Suppressor macrophage treated with lipopolysaccharide for 4 hours (primary cell): Measurements from ENCODE around the gene LIPH.
"Not testable (repeated sequence)": the region's sequence is repeated elsewhere in the genome, so short reads cannot be mapped to it uniquely, and the experiment has no call there.

Source experiments
- DNase-seq: peaks from one replicate; pipeline ENCODE4 v3.0.0-alpha.2; 2020

The LIPH gene

DNA sequence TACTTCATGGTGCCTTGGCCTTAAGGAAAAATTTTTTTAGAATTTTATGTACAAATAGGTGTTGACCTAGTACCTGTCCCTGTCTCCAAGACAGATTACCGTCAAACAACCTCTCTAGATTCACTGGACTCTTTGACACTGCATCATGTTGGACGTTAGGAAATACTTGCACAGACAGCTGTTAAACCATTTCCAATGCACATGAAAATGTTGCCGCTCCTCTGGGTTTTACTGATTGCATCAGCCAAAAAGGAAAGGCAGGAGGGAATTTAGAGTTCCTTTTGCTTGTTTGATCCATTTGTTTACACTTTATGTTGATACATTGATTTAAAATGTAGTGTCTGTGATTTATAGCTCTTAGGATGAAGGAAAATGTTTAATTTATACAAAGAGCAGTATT lies 68.1 kb downstream of the LIPH start:
- no peak for DNase-seq

- DNase-seq = peak; percentile 49
These were observed 72.9 kb downstream of the LIPH start for GRCh38 chr3:185479373-185479945.

- DNase-seq = no peak
These were observed 75.1 kb downstream of the LIPH start for GRCh38 chr3:185477316-185477715.

GRCh38 chr3:185474922-185475321 lies 77.5 kb downstream of the LIPH start:
- not testable (repeated sequence) for DNase-seq

DNA sequence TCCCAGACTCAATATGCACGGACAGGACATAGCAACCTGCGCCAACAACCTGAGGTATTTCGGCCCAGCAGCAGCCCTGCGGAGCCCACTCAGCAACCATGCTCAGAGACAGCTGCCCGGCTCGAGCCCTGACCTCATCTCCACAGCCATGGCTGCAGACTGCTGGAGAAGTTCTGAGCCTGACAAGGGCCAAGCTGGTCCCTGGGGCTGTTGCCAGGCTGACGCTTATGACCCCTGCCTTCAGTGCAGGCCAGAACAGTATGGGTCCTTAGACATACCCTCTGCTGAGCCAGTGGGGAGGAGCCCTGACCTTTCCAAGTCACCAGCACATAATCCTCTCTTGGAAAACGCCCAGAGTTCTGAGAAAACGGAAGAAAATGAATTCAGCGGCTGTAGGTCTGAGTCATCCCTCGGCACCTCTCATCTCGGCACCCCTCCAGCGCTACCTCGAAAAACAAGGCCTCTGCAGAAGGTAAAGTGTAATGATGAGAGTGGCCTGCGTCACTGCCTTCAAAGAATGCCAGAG lies 79.0 kb downstream of the LIPH start:
- DNase-seq = no peak

GRCh38 chr3:185470323-185470722 lies 82.1 kb downstream of the LIPH start:
- no peak for DNase-seq

- DNase-seq = no peak
These were observed 82.8 kb downstream of the LIPH start for GRCh38 chr3:185469542-185469941.

DNA sequence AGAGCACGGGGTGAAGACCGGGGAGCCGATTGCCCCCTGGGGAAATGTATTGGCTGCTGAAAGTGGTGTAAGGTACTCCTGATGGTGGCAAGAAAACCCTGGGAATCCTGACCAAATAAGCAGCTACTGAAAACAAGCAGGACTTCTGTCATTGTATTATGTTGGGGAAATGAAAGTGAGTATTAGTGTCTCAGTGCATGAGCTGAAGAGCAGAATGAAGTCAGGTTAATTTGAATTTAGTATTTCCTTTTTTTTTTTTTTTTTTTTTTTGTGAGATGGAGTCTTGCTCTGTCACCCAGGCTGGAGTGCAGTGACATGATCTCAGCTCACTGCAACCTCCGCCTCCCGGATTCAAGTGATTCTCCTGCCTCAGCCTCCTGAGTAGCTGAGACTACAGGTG lies 86.3 kb downstream of the LIPH start:
- DNase-seq = not testable (repeated sequence)

DNA sequence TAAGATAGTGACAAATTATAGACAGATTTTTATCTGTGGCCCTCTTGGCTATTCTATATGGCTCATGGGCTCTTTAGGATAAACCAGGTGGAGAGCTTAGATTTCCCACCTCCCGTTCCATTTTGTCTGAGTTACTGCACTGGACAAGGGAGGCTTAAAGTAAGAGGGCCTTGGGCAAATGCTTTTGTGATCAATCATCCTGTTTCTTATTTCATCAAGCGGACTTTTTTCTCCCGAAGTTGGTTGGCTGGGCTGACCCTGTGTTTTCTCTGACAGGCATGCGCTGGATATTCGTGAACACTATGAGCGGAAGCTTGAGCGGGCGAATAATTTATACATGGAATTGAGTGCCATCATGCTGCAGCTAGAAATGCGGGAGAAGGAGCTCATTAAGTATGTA lies 86.9 kb downstream of the LIPH start:
- DNase-seq = no peak

GRCh38 chr3:185460719-185461350 lies 91.6 kb downstream of the LIPH start:
- DNase-seq = peak; percentile 17

DNA sequence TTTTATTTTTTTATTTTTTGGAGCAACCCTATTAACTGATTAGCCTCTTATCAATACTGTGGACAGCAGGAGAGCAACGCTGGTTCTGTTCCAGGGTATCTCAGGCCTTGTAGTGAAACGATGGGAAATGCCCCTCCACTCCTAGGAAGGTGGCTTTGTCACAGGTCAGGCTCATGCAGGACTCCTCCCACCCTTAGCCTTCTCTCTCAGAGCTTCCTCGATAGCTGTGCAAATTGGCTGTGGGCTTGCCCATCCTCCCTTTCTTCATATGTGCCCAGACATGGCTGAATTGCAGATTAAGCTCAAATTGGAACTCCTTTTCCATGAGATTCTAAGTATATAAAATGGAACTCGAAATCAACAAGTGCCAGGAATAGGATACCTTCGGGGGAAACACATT lies 92.1 kb downstream of the LIPH start:
- no peak for DNase-seq

GRCh38 chr3:185457376-185457775 lies 95.0 kb downstream of the LIPH start:
- no peak for DNase-seq
